Activated naive CD4-positive, alpha-beta T cell (primary cell): ENCODE measurements around the gene CORT.

Source experiments
- DNase-seq, 4 experiments: peaks; one replicate each; lab custom pipeline; 2025; lab: John Stamatoyannopoulos, UW

The CORT gene

GRCh38 chr1:10474613-10475507 is 25.0 kb downstream of the CORT start, which contains the start of gene PEX14:
PEX14 (plus strand) TSS chr1:10474950; CDS start chr1:10474967, 17 bp downstream.
- DNase-seq: peak; percentile 55 to 74 (median 66)

DNA sequence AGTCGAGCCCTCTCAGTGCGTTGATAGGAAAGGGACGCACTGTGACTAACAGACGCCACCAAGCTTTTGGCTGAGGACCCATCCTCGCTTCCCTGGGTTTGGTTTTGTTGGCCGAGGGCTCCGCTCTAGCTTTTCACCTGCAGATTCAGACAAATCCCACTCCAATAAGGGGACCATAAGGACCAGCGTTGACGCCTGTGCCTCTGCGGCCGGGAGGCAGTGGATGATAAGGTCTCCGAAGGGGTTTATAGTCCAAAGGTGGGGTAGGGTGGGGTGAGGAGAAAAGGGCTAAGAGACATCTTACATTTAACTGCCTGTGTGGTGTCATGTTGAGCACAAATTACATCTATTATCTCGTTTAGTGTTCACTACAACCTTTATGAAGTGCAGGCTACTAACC is 25.7 kb downstream of the CORT start:
- no peak for DNase-seq

DNA sequence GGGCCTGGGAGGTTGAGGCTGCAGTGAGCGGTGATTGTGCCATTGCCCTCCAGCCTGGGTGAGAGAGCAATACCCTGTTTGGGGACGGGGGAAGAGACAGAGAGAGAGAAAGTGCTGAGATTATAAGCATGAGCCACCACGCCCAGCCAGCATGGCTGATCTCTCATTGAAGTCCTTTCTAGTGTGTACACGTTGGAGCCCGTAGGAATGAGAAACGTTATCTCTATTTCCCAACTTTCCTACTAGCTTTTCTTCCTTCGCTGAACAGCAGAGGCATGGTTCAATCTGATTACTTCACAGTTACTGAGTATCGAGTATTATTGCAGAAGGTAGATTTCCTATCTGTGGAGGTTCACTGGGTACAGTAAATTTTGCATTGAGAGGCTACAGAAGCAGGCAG is 29.5 kb downstream of the CORT start:
- no peak for DNase-seq

DNA sequence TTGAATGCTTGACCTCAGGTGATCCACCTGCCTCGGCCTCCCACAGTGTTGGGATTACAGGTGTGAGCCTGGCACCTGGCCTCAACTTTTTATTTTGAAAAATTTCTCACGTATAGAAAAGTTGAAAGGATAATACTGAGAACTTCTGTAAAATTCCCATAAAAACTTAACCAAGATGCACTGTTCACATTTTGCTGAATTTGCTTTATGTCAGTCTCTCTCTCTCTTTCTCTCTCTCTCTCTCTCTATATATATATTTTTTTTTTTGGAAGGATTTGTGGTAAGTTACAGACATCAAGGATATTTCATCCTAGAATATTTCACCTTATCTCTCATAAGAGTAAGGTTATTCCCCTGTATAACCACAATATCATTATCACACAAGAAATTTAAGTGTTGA is 30.8 kb downstream of the CORT start:
- no peak for DNase-seq

DNA sequence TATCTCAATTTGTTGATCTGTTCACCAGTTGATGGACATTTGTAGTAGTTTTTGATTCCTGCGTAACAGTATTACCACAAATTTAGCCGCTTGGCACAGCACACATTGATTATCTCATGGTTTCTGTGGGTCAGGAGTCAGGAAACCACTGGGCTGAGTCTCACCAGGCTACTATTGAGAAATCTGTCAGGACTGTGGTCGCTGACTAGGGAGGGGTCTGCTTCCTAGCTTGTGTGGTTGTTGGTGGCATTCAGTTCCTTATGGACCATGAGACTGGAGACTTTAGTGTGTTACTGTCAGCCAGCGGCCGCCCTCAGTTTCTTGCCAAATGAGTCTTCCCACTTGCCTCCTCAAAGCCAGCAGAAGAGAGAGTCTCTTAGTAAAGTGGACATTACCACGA is 34.7 kb downstream of the CORT start:
- no peak for DNase-seq

DNA sequence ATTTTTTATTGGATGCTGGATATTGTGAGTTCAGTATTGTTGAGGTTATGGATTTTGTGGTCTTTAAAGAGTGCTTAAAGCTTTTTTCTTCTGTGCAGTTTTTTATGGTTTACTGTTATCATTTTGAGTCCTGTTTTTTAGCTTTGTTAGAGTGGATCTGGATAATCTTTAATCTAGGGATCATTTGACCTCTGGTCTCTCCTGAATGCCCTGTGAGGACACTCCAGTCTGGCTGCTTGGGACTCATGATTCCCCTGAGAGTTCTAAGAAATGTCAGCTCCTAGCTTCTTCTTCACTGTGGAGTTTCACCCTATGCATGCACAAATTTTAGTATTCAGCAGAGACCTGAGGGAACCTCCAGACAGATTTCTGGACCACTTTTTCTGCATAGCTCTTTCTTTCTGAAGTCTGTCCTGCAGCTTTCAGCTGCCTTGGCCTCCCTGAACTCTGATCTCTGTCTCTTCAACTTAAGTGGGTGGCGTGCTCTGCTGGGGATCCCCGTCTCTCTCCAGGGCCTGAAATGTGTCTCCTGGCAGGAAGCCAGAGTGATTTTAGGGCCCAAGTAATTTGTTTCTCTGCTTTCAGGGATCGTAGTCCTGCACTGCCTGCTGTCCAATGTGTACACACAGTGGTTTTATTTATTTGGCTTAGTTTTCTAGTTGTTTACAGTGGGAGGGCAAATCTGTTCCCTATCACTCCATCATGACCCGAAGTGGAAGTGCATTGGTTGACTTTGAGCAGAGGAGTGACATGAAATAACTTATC is 39.6 kb downstream of the CORT start:
- DNase-seq: no peak

DNA sequence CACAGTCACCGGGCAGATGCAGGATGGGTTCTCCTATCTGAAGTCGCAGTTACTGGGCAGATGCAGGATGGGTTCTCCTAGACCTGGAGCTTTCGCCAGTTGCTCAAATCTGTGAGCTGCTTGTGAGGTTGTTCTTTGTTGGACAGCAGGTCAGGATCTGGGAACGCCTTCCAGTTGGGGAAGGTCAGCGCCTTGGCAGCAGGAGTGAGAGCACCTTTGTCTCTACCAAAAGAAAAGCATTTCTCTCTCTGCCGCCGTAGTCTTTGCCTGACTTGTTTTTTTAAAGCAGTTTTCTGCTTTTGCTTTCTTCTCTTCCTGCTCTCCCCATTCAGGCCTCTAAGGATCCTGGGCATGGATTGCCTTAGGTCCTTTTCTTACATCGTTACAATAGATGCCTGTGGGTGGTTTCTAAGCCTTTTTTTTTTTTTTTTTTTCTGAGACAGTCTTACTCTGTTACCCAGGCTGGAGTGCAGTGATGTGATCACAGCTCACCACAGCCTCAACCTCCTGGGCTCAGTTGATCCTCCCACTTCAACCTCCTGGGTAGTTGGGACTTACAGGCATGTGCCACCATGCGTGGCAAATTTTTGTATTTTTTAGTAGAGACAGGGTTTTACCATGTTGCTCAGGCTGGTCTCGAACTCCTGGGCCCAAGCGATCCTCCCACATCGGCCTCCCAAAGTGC is 40.6 kb downstream of the CORT start:
- DNase-seq: no peak

DNA sequence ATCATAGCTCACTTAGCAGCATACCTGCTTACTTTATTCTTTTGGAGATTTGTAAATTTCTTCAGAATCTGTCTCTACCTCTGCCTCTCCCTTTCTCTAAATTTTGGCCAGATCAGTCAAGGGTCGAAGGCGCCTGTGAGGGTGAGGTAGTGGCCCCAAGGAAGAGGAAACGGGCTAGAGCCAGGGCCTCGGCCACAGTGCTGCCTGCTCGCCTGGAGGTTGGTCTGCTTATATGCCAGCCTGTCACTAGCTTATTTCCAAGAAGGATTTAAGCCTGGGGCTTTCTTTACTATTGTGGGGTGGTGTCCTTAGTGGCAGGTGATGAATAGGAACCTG is 44.6 kb downstream of the CORT start:
- no peak for DNase-seq

- DNase-seq: peak; percentile 46 to 78 (median 70)
These were observed 45.1 kb downstream of the CORT start for GRCh38 chr1:10494754-10495474.

- peak in 1 of 4 experiments; percentile 19 for DNase-seq
These were observed 45.6 kb downstream of the CORT start for GRCh38 chr1:10495475-10495817.

- DNase-seq: peak in 2 of 4 experiments; percentile 8 to 32
These were observed 46.1 kb downstream of the CORT start for GRCh38 chr1:10495952-10496351.

DNA sequence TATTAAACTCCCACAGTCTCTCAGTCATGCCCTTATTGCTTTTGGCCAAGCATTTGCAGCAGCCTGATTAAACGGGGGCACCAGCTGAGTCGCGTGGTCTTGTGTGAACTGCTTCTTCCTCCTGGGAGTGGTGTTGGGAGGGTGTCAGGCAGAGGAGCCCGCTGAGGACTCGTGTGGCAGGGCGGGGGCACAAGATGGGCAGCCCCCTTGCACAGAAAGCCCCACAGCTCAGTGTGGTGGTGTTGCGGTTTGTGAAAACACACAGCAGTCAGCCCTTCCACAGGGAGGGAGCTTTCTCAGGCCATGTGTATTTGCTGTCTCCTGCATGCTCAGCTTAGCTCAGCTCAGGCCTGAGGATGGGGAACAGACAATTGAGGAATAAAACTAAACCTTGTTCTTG is 47.3 kb downstream of the CORT start:
- no peak for DNase-seq

- no peak for DNase-seq
These were observed 48.4 kb downstream of the CORT start for GRCh38 chr1:10498231-10498630.
